Activated CD4-positive, alpha-beta T cell treated with anti-CD3 and anti-CD28 coated beads, Interleukin-2, Interleukin-4, amounts not matched to agents 100 ng/mL and 50 ng/mL, durations not matched to agents 16 hours and 8 hours (primary cell): ENCODE data around the gene TRIM2.

Experiments used
- DNase-seq: peaks from one replicate; pipeline ENCODE4 v3.0.0-alpha.2; 2020; ENCODE audit warnings: low spot score

TRIM2 gene

DNA sequence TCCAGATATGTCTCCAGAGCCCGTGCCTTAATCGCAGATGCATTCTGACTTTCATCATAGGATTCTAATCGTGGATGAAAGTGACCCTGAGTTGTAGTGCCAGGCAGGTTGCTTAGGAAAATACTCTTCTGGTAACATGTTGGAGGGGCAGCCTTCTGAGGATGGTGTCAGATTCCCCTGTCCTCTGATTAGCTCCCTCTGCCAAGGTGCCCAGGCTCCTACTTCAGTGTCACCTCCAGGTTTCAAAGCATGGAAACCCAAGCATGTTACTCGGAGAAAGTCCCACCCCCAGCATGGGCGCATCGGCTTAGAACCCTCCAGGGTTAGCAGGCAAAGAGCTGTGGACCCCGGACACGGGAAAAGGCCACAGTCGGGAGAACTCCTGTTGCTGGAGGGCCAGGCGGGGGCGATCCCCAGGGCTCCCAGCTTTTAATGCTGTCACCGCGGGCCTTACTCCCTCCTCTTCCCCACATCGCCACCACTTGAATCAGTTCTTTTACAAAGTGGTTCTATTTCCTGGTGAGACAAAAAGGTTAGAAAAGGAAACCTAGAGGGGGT, 44.5 kb downstream of the TRIM2 start:
- DNase-seq, result no peak

DNA sequence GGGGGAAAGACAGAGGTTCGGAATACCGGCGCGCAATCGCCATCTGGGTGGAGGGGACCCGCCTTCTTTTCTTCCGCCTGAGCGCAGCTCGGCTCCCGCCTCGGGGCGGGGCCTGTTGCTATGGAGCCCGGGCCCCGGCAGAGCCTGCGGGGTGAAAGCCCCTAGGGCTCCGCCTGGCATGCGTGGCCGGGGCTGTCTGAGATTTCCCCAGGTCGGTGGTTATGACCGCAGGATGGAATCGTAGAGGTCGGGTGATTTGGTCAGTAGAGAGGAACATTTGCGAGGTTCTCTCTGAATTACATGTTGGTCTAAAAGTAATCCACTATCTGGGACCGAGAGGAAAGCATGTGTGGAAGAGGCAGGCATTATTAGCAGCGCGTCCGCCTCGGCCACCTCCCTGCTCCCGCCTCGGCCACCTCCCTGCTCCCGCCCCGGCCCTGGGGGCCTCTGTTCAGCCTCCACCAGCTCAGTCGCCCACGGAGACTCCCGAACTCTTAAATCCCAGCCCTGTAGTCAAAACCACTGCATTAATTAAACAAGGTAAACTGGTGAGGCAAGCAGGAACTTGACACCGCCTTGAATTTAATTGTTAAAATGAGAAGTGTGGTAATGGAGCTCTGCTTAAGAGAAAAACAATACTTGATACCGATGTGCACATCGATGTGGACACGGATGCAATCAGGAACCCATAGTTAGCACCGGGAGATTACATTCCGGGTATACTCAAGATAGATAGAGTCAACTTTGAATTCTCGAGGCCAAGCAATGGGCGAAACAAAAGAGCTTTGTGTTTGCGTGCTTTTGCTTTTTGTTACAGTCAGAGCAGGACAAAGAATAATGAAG, 45.2 kb downstream of the TRIM2 start:
- peak; percentile 75 for DNase-seq

DNA sequence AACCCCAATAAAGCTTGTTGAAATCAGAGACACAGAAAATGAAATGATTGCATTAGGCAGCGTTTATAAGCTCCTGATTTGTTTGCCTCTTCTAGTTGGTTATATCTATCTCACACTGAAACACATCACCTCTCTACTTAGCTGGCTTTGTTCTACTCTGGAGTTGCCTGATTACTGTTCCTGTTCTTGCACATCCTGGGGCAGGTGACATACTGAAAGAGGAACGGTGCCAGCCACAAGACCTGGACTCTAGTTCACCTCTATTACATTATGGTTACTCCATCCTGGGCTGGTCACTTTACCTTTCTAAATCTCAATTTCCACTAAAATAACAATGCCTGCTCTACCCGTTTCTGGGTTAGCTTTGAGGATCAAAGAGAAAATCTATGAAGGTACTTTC, 47.9 kb downstream of the TRIM2 start:
- no peak for DNase-seq

DNA sequence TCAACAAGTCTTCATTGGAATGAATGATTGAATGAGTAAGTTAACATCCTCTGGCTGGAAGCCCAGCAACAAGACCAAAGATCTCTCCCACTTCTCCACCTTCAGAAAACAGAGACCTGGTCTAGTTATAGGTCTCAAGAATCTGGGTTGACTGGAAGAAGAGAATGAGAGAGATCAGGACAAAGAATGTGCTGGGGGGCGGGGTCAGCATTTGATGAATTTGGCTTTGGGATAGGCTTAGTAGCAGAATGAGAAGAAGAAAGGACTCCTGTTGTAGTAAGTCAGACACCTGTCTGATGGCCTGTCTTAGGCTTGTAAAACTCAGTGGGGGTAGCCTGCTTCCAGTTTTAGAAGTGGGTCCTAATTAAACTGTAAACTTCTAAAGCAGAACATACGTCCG, 51.0 kb downstream of the TRIM2 start:
- no peak for DNase-seq

DNA sequence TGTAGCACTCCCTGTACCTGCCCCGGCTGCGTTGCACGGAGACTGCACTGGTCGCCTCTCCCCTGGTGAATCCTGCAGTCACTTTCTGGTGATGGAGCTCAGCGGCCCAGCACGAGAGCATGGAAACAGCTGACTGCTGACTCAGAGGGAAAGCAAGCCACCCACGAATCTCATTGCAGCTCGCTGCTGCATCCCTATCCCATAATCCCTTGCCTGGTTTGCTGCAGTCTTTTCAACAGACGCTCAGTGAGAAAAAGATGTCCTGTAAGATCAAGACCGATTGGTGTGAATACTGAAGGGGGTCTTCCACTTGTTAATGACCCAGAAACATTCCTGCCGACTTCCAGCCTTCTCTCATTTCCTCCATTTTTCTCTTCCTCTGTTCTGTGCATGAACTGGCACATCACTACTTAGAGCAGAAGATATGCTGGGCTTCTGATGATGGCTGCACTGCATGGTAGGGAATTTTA, 52.9 kb downstream of the TRIM2 start:
- DNase-seq, result peak; percentile 50

DNA sequence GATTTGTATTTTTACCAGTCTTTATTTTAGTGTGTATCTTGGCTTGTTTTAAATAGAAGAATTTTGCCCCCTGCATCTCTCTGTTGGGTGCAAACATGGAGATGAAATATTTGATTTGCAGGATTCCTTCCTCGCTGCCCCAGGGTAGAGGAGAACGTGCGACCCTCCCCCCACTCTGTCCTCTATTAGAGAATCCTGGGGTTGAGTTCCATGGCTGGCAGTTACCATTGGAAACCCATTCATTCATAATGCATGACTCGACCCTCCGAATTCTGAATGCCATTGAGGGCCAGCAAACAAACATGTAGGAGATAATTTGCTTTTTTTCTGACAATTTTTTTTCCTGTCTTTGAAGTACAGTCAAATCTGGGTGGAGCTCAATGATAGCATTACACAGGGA, 53.7 kb downstream of the TRIM2 start:
- no peak for DNase-seq

DNA sequence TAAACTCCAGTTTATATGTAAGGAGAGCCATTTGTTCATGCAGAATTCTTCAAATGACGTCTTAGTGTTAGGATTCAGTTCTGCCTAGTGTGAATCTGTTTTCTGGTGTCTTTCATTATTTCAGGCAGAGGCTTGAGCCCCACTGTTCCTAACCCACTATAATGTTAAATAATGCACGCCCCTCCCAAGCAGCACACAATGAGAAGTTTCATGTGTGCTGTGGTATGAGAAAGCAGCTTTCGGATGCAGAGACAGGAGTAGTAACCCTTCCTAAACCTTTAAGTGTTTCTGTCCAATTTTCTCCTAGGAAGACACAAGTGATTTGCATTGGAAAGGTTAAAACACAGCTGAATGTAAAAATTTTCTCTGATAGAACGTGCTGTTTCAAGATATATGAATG, 54.5 kb downstream of the TRIM2 start:
- DNase-seq, result no peak

DNA sequence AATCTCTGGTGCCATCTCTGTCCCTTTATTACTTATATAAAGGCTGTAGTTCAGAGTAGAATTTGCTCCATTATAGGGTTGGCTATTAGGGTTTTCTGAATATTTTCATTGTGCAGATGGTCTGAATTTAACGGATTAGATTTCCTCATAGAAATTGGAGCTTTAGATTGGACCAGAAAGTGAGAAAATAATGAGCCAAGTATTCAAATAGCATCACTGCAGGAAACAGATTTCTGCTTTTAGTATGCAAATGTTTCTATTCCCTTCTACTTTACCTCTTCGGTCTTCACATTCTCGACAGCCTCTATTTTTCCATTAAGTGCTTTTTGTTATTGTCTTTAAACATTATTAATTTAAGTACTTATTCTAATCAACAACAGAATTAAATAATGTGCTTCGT, 55.4 kb downstream of the TRIM2 start:
- DNase-seq, result no peak

DNA sequence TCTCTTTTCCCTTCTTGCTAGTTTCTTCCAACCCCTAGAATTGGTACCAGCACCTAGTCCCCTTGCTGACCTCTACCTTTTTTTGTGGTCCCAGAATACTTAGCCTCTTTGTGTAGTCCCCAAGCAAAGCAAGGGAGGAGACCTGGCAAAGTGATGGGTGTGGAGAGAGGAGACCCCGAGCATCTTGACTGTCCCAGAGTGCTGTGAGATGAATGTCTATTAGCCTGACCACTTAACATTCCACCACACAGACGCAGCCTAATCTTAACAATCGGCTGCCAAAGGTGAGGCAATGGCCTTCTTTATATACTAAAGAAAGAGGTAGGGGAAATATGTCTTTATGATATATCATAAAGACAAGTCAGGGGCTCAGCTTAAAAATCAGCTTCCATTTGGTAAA, 55.9 kb downstream of the TRIM2 start:
- no peak for DNase-seq

DNA sequence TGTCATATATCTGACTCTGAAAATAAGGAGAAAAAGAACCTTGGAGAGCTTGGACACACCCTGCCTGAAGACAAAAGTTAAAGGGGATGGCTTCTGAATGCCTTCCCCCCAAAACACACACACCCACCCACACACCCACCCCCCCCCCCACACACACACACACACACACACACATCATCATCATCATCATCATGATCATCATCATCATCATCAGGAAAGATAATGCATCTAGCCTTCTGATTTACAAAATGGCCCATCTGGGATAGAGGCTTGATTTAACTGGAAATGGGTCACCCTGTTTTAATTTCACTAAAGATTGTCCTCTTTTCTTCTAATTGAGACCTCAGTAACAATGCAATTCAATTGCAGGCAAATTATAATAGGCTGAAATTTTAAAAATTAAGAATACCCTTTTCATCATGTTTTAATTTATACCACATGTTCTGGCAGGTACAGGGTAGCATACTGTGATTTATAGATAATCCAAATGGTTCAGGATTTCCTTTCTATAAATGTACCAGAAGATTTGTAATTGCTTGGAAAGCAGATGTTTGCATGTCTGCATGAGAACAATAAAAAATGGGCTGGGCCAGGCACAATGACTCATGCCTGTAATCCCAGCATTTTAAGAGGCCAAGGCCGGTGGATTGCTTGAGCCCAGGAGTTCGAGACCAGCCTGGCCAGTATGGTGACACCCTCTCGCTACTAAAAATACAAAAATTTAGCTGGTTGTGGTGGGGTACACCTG, 56.5 kb downstream of the TRIM2 start:
- DNase-seq, result no peak

DNA sequence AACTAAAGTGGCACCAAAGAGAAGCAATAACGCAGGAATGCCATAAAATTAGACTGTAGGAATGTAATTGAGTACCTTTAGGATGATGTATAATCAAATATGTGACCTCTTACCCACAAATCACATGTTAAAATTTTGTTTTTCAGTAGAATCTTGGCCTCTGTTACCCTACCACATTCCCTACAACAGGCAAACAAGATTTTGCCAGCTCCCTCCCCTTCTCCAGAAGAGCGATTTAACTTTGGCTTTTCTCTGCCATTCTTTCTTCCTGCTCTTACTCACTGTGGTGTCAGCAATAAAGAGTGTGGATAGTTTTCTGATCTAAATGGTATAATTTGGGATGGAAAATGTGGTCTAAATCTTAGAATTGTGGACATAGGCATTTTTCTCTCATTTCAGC, 57.2 kb downstream of the TRIM2 start:
- no peak for DNase-seq

DNA sequence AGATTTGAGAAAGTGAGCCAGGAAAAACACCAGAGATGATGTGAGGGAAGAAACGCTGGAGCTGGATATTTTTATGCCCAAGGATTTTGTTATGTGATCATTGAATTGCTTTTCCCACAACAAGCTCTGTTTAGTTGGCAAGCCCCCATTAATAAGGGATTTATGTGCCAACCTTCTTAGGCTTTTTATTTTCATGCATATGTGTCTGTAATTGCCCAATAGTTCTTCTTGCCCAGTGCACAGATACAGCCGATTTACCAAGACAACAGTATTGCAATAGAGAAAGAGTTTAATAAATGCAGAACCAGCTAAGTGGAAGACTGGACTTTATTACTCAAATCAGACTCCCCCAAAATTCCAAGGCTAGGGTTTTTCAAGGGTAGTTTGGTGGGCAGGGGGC, 57.7 kb downstream of the TRIM2 start:
- no peak for DNase-seq

DNA sequence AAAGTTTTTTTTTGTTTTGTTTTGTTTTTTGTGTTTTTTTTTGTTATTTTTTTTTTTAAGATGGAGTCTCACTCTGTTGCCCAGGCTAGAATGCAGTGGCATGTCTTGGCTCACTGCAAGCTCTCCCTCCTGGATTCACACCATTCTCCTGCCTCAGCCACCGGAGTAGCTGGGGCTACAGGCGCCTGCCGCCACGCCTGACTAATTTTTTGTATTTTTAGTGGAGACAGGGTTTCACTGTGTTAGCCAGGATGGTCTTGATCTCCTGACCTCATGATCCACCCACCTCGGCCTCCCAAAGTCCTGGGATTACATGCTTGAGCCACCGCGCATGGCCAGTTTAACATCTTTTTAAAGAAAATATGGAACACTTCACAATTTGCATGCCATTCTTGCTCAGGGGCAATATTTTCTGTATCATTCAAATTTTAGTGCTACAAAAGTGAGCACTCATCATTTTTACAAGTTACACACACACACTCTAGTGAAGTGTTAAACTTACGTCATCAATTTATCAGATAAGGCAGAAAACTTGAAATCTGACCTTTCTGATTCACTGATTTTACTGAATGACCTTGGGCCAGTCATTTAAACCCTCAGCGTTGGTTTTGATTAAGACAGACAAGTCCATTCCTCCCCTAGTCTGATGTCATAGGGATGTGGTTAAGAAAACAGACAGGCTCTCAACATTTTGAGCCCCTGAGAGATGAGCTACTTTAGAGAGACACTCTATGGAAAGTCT, 61.2 kb downstream of the TRIM2 start:
- no peak for DNase-seq

DNA sequence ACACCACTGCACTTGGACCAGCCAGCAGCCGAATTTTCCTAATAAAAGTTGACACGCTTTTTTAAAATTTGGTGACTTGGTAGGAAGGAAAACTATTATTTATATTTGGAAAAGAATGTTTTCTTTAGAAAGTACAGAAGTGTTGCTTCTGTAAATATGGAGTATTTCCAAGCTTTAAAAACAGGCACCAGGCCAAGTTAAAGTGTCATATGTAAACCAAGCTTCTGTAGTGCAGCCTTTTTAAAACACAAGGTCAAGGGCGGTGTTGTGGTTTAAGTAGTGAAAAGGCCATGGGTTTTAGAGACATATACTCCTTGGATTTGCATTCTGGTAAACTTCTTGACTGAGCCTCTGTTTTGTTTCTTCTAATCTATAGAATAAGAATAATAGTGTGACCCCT, 62.7 kb downstream of the TRIM2 start:
- no peak for DNase-seq

DNA sequence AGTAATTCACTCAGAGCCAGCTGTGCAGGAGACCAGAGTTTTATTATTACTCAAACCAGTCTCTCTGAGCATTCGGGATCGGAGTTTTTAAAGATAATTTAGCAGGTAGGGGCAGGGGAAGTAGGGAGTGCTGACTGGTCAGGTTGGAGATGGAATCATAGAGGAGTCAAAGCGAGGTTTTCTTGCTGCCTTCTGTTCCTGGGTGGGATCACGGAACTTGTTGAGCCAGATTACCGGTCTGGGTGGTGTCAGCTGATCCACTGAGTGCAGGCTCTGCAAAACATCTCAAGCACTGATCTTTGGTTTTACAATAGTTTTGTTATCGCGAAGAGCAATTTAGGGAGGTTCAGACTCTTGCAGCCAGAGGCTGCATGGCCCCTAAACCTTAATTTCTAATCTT, 63.6 kb downstream of the TRIM2 start:
- no peak for DNase-seq

DNA sequence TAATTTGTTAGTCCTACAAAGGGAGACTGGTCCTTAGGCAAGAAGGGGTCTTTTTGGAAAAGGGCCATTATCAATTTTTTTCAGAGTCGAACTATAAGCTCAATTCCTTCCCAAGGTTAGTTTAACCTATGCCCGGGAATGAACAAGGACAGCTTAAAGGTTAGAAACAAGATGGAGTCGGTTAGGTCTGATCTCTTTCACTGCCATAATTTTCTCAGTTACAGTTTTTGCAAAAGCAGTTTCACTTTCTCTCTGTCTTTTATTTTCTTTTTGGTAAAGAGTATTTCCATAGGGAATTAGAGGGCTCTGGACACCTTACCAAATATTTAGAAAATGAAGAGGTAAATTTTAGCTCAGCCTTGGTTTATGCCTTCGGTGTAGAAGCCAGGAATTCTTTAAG, 64.1 kb downstream of the TRIM2 start:
- DNase-seq, result no peak

DNA sequence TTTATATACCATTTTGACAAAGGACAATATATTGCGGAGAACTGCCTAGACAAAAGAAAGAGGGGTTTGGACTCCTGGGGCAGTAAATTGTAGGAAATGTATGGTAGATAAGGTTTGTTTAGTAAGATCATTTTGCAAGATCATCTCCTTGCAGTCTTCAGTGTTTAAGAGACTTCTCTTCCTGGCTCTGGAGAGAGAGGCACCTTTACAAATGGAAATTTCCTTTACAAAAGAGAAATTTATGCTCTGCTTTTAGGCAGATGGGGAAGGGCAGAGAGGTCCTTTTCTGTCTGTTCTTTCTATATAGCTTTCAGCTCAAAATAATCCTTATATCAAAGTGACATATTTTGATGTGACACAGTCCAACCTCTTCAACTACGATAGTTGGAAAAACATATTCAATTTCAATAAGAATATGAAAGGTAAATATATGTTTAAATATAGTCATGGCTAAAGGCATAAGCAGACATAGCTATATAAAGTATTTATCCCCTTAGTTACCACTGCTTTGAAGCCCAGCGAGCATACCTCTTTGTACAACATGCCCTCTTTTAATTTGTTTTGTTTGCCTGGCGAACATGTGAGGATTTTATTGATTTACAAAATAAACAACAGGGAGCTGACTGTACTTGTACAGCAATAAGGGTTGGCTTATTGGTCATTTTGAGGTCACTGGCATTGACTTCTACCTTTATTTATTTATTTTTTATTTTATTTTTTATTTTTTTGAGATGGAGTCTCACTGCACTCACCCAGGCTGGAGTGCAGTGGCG, 65.2 kb downstream of the TRIM2 start:
- no peak for DNase-seq

DNA sequence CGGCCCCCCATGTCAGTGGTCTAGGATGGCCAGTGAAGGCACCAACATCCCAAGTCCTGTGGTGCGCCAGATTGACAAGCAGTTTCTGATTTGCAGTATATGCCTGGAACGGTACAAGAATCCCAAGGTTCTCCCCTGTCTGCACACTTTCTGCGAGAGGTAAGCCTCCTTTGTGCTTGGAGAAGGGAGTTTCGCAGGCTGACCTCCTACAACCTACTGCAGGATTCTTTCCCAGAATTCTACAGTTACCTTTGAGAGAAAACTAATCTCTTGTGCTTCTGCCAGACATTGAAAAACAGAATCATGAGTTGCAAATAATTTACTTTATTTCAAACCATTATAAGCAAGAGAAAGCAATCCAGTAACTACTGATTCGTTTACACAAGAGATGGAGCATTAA, 66.1 kb downstream of the TRIM2 start:
- DNase-seq, result no peak

DNA sequence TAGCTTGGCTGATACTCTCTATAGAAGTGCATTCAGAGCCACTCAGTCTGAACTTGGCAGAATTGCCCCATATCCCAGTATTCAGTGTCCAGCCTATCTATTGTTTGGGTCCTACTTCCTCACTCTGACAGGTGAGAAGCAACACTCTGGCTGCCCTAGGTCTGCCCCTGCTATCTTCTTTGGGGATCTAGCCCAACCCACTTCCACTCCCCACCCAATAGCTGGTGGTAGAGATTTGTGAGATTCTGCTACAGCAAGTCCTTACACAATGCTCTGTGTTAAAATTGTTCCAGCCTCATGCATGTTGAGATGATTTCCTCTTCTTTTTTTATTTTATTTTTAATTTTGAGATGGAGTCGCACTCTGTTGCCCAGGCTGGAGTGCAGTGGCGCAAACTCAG, 67.6 kb downstream of the TRIM2 start:
- no peak for DNase-seq

DNA sequence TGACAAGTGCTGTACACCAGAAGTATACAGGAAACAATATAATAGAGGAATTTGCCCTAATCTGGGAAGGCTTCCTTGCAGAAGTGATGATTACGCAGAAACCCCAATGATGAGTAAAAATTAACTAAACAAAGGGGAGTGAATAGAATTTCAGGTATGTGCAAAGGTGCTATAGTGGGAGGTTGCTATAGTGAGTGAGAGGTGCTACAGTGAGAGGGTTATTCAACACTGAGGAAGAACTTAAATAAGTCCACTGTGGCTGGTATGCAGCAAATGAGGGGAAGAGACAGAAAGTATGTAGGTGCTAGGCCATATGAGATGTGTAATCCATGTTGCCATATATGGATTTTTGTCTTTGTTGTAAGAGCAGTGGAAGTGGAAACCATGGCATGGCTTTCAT, 69.5 kb downstream of the TRIM2 start:
- no peak for DNase-seq

DNA sequence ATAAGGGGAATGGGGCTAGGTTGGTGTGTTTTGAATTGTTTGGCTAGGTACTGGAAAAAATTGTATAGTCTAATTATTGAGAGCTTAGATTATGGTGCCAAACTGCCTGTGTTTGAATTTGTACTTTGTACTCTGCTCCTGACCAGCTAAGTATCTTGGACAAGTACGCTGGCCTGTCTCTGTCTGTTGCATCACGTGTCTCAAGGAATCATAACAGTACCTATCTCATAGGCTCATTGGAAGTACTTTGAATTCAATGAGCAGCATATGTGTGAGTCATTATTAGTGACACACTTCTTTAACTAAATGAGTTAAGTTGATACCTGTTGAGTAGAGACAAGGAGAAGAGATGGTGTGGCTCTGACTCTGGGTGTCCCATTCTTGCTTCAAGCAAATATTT, 70.7 kb downstream of the TRIM2 start:
- DNase-seq, result no peak
